WERI-Rb-1 (cell line): ENCODE results near the gene ERMARD.

Experiments
- DNase-seq: peaks from one replicate; pipeline ENCODE4 v3.0.0-alpha.2; 2020
- H3K27ac ChIP-seq: fragments of 250-450 bp; sonication (Bioruptor Pico); 2 replicates; pipeline ENCODE4 v1.5.1; 2020; ENCODE audit warnings: mild to moderate bottlenecking, moderate library complexity
- H3K27me3 ChIP-seq: fragments of 250-450 bp; sonication (Bioruptor Pico); 2 replicates; pipeline ENCODE4 v1.5.1; 2021; ENCODE audit warnings: mild to moderate bottlenecking, low read depth, moderate library complexity; ENCODE audit not compliant: insufficient read depth, severe bottlenecking
- H3K36me3 ChIP-seq: fragments of 250-450 bp; sonication (Bioruptor Pico); 2 replicates; pipeline ENCODE4 v1.5.1; 2020; ENCODE audit warnings: mild to moderate bottlenecking, moderate library complexity
- H3K4me3 ChIP-seq: 2 replicates; pipeline ENCODE4 v1.5.1; 2011; ENCODE audit warnings: low read depth, mild to moderate bottlenecking, control low read depth, low read length
- H3K9me3 ChIP-seq: fragments of 250-450 bp; sonication (Bioruptor Pico); 2 replicates; pipeline ENCODE4 v1.5.1; 2021; ENCODE audit warnings: mild to moderate bottlenecking, moderate library complexity; ENCODE audit not compliant: severe bottlenecking
- CTCF ChIP-seq: IDR thresholded peaks from 2 replicates; pipeline ENCODE4 v1.5.1; 2011; ENCODE audit warnings: low read depth, mild to moderate bottlenecking, control low read depth, inconsistent platforms, low read length

Gene ERMARD

DNA sequence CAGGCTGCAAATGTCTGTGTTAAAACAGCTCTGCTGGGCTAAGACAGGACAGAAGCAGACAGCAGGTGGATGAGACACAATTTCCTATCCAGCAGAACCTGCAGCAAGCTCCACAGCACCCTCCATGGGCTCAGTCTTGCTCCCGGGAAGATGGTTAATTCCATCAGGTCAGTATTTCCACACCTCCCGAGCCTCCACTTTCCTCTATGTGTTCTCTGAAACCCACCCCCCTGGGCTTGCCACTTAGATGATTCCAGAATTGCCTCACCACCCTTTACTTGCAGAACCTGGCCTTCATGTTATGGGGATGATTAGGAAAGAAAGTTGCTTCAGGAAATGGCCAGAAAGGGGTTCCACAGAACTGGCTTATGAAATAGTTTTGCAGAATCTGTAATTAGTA lies 43.8 kb downstream of the ERMARD start:
- Histone ChIP-seq H3K9me3 (no peaks in the 10 kb centered on the region), H3K27ac (no peak overlapping the region), H3K27me3 (no peaks in the 10 kb centered on the region), H3K36me3 (no peaks in the 10 kb centered on the region), H3K4me3 (no peak overlapping the region)
- TF ChIP-seq CTCF: no peak
- no peak for DNase-seq

DNA sequence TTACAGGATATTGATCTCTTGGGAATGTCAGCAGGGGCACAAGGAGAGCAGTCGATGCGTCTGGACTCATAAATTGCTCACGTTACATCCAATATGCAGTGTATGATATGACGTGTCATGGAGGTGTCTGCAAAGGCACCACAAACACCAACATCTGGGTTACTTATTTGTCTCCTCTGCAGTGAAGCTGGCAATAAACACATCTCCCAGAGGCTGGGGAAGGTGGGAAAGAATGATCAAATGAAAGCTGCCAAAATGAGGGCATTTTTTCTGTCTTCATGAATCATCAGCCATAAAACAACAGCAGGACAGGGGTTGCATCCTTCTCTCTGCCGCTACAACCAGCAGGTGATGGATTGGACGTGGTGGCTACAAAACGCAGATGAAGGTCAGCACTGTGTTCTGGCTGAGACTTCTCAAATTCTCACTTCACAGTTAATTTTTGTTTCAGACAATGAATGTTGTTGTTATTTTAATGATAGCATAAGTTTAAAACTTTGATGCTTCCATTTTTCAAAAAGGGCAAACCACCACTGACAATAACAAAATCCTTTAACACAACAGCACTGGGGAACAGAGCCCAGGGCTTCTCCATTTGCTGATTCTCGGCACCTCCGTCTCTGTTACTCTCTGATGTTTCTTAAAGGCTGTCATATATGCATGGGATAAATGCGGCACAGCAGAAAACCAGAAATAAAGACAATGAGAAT lies 47.5 kb downstream of the ERMARD start:
- no peaks in the 10 kb centered on the region for H3K9me3 ChIP-seq
- H3K27ac ChIP-seq: no peak overlapping the region
- H3K36me3 ChIP-seq: no peaks in the 10 kb centered on the region
- H3K4me3 ChIP-seq: no peak overlapping the region
- no peak for DNase-seq
- no peaks in the 10 kb centered on the region for H3K27me3 ChIP-seq
- no peak for TF ChIP-seq CTCF

DNA sequence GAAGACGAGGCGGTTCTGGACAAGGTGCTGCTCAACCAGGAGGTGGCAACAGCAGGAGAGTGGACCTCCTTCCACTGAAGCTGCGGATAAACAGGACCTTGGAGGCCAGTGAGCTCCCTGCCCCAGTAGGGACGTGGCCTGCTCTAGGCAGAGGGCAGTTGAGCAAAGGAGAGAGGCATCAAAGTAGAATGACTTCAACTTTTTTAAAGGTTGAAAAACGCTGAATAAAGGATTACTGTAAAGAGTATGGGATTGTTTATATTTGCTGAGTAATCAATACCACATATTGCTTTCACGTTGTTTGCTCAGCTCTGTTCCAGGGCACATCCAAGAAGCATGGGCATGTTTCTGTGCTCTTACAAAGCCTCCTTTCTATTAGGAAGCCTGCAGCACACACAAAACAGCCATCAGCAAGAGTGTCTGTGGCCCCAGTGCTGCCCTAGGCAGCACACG lies 48.1 kb downstream of the ERMARD start:
- Histone ChIP-seq H3K27me3 (no peaks in the 10 kb centered on the region), H3K36me3 (no peaks in the 10 kb centered on the region), H3K4me3 (no peak overlapping the region), H3K27ac (no peak overlapping the region), H3K9me3 (no peaks in the 10 kb centered on the region)
- DNase-seq: no peak
- no peak for TF ChIP-seq CTCF

DNA sequence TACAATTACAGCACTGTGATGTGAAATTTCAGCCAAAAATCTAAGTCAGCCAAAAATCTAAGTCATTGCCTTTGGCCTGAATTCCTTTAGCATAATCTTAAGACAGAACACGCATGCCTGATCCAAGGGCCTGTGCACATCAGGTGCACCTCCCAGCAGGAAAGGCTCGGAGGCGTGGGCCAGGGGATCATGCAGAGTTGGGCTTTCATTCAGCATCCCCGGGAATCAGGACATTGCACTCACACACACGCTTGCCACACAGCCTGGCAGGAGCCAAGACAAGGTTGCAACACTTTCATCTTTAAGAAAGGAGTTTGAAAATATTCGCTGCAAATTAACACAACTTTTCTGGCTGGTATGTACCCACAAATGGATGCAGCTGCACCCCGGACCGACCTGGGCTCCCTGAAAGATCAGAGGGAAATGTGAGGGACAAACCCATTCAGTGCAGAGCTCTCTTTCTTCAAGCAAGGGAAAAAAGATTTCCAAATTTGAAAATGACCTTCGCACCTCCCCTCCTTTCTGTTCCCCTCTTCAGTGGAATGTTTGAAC lies 48.8 kb downstream of the ERMARD start:
- Histone ChIP-seq H3K9me3 (no peaks in the 10 kb centered on the region), H3K27me3 (no peaks in the 10 kb centered on the region), H3K4me3 (no peak overlapping the region), H3K36me3 (no peaks in the 10 kb centered on the region), H3K27ac (no peak overlapping the region)
- no peak for DNase-seq
- no peak for TF ChIP-seq CTCF

- DNase-seq: no peak
These were observed 49.4 kb downstream of the ERMARD start for GRCh38 chr6:169800668-169801395.

More at GRCh38 chr6:169800668-169801395, 49.4 kb downstream of the ERMARD start:
- TF ChIP-seq CTCF: no peak
- Histone ChIP-seq H3K27ac (no peak overlapping the region), H3K4me3 (no peak overlapping the region), H3K9me3 (no peaks in the 10 kb centered on the region), H3K36me3 (no peaks in the 10 kb centered on the region), H3K27me3 (no peaks in the 10 kb centered on the region)
